DMS114 treated with DMSO at 0.1 percent for 48 hours (cell line): ENCODE results near the gene PRPF18.

Source experiments
- DNase-seq: peaks from one replicate; lab custom pipeline; 2025; ENCODE audit not compliant: unreplicated experiment; lab: John Stamatoyannopoulos, UW

PRPF18 gene

GRCh38 chr10:13665516-13666262 is 78.9 kb downstream of the PRPF18 start:
- DNase-seq: no peak

- no peak for DNase-seq
Measured at GRCh38 chr10:13668126-13668525, 81.4 kb downstream of the PRPF18 start.

- no peak for DNase-seq
Measured at GRCh38 chr10:13669182-13669855, 82.6 kb downstream of the PRPF18 start.

- DNase-seq: no peak
Measured at GRCh38 chr10:13669901-13670300, 83.1 kb downstream of the PRPF18 start.

GRCh38 chr10:13670311-13670710 is 83.5 kb downstream of the PRPF18 start:
- DNase-seq: no peak

GRCh38 chr10:13671904-13672303 is 85.1 kb downstream of the PRPF18 start:
- no peak for DNase-seq

GRCh38 chr10:13672548-13672947 is 85.8 kb downstream of the PRPF18 start:
- no peak for DNase-seq

GRCh38 chr10:13673156-13673555 is 86.4 kb downstream of the PRPF18 start:
- DNase-seq: no peak

- DNase-seq: no peak
Measured at GRCh38 chr10:13674645-13675588, 88.2 kb downstream of the PRPF18 start.

- DNase-seq: no peak
Measured at GRCh38 chr10:13678101-13678843, 91.5 kb downstream of the PRPF18 start.
